ENCODE results near the gene DIP2C.

DNA sequence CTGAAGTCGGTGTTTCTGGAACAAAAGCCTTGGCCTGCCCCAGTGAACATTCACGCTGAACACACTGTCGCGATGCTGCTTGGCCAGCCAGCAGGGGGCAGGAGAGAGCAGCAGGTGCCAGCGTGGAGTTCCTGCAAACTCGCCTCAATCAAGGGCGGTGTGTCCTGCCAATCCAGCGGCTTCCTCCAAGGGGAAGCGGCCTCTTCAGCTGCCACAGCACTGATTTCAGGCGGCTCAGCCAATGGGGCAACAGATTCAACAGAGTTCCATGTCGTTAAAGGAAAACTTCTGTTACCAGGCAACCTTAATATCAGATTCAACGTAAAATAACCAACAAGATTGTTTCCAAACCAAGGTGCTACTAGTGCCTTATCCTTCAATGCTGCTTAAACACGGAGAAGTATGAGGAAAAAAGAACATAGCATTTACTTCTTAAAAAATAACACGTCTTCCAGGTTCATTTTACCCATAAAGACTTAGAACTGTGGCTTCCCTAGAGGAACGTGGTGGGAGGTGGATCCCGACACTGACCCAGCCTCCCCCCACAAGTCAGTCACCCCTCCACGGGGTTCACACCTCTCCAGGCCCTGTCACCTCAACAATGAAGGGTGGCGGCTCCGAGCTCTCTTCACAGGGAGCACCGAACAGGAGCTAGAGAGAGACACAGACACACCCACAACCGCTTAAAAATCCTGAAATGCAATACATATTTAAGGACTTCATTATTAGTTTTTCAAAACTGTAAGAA lies 178.2 kb downstream of the DIP2C start:
- TF ChIP-seq, protein P1, sequence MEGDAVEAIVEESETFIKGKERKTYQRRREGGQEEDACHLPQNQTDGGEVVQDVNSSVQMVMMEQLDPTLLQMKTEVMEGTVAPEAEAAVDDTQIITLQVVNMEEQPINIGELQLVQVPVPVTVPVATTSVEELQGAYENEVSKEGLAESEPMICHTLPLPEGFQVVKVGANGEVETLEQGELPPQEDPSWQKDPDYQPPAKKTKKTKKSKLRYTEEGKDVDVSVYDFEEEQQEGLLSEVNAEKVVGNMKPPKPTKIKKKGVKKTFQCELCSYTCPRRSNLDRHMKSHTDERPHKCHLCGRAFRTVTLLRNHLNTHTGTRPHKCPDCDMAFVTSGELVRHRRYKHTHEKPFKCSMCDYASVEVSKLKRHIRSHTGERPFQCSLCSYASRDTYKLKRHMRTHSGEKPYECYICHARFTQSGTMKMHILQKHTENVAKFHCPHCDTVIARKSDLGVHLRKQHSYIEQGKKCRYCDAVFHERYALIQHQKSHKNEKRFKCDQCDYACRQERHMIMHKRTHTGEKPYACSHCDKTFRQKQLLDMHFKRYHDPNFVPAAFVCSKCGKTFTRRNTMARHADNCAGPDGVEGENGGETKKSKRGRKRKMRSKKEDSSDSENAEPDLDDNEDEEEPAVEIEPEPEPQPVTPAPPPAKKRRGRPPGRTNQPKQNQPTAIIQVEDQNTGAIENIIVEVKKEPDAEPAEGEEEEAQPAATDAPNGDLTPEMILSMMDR (conservative IDR thresholded peaks at IDR 0.05; ENCODE audit: low read length), result peak; percentile 94
- TF ChIP-seq EZH2phosphoT487 (IDR thresholded peaks at IDR 0.05; ENCODE audit: borderline replicate concordance), result no peak

Data from Loucy (cell line).